Activated CD8-positive, alpha-beta T cell treated with anti-CD3 and anti-CD28 coated beads for 36 hours (primary cell): Measurements from ENCODE around the gene FCRL6. TPM values are rescaled to one million over a fixed set of nuclear protein-coding genes. Genes with fewer than 3 reads are reported as not detected.

Experiments used
- ATAC-seq: fragments of 200-7000 bp; cut with Tn5 transposase; one replicate; pipeline ENCODE4 v1.10.0; 2021; ENCODE audit warnings: mild to moderate bottlenecking, moderate library complexity
- CTCF ChIA-PET: fragments of 350-600 bp; sonication (Branson Sonifier 250); formaldehyde crosslinking; loops from one replicate; lab custom pipeline; 2021; ENCODE audit warnings: antibody characterized with exemption; lab: Charles Lee
- POLR2A ChIA-PET: fragments of 350-600 bp; sonication (Branson Sonifier 250); formaldehyde crosslinking; loops from one replicate; lab custom pipeline; 2021; ENCODE audit warnings: antibody characterized with exemption; lab: Charles Lee
- DNase-seq: peaks from one replicate; pipeline ENCODE4 v3.0.0-alpha.2; 2020
- H3K27ac Mint-ChIP-seq: one replicate; pipeline ENCODE4 v1.8.0; 2021; ENCODE audit warnings: mild to moderate bottlenecking, mixed read lengths
- H3K27me3 Mint-ChIP-seq: one replicate; pipeline ENCODE4 v1.8.0; 2021; ENCODE audit warnings: mixed read lengths
- H3K36me3 Mint-ChIP-seq: one replicate; pipeline ENCODE4 v1.8.0; 2021; ENCODE audit warnings: low read depth, mixed read lengths
- H3K4me1 Mint-ChIP-seq: one replicate; pipeline ENCODE4 v1.8.0; 2021; ENCODE audit warnings: low read depth, mixed read lengths
- H3K4me3 Mint-ChIP-seq: one replicate; pipeline ENCODE4 v1.8.0; 2021; ENCODE audit warnings: mild to moderate bottlenecking, moderate library complexity, mixed read lengths
- H3K9me3 Mint-ChIP-seq: one replicate; pipeline ENCODE4 v1.8.0; 2021; ENCODE audit warnings: mixed read lengths
- CTCF ChIP-seq: fragments of 200-600 bp; IDR thresholded peaks from one replicate; pipeline ENCODE4 v1.8.0; 2022; ENCODE audit warnings: antibody characterized with exemption, mild to moderate bottlenecking
- intact Hi-C: fragments of 100-400 bp; cut with micrococcal nuclease; formaldehyde crosslinking; loops from one replicate; pipeline ENCODE4 v1.10.0; 2022
- total RNA-seq, 2 experiments: library from RNA; stranded (reverse); gene quantifications; one replicate each; pipeline ENCODE4 v1.2.3, GENCODE V29; 2021

The FCRL6 gene
- total RNA-seq, 2 experiments from 2014 or later = 0.20 TPM; not detected in 1

- Mint-ChIP-seq H3K9me3 (no peaks in the 10 kb centered on the region), H3K27me3 (no peaks in the 10 kb centered on the region), H3K27ac (peak overlapping the region; percentile 48), H3K4me1 (peaks cover 12% of the 10 kb centered on the region), H3K36me3 (no peaks in the 10 kb centered on the region), H3K4me3 (no peak overlapping the region)
- no peak for TF ChIP-seq CTCF
- no peak for DNase-seq
- intact Hi-C loops = no loop called here
- ATAC-seq = no peak
- CTCF ChIA-PET = interaction anchor here (1.5 kb wide), 1 partner anchor 190 kb away, joined by 5 read pairs; no protein-coding TSS in a partner anchor
- POLR2A ChIA-PET = interaction anchor here (0.9 kb wide), 1 partner anchor 105 kb away, joined by 4 read pairs; no protein-coding TSS in a partner anchor
These were observed 15.3 kb downstream of the FCRL6 start for GRCh38 chr1:159817276-159818041.

- intact Hi-C loops = no loop called here
- peaks cover 32% of the 10 kb centered on the region for H3K4me1 Mint-ChIP-seq
- H3K27ac Mint-ChIP-seq = no peak overlapping the region
- TF ChIP-seq CTCF = no peak
- ChIA-PET POLR2A (no interaction called here), CTCF (interaction anchor here (0.9 to 1.5 kb wide), 5 partner anchors 19 to 186 kb away, joined by 3 to 4 read pairs (median 3); partner anchors contain the start of gene FCRL6)
- no peaks in the 10 kb centered on the region for H3K27me3 Mint-ChIP-seq
- peaks cover 3% of the 10 kb centered on the region for H3K36me3 Mint-ChIP-seq
- no peaks in the 10 kb centered on the region for H3K9me3 Mint-ChIP-seq
- ATAC-seq (no peak), DNase-seq (no peak)
- H3K4me3 Mint-ChIP-seq = no peak overlapping the region
These were observed 19.2 kb downstream of the FCRL6 start for GRCh38 chr1:159821171-159821867.

- H3K36me3 Mint-ChIP-seq = peaks cover 3% of the 10 kb centered on the region
- intact Hi-C loops = no loop called here
- TF ChIP-seq CTCF = no peak
- peaks cover 48% of the 10 kb centered on the region for H3K4me1 Mint-ChIP-seq
- H3K4me3 Mint-ChIP-seq = no peak overlapping the region
- H3K27me3 Mint-ChIP-seq = no peaks in the 10 kb centered on the region
- DNase-seq (no peak), ATAC-seq (no peak)
- H3K9me3 Mint-ChIP-seq = peaks cover 4% of the 10 kb centered on the region
- ChIA-PET POLR2A (no interaction called here), CTCF (interaction anchor here (1.2 to 1.4 kb wide), 3 partner anchors 10 to 24 kb away, joined by 3 to 6 read pairs (median 3); no protein-coding TSS in a partner anchor)
- no peak overlapping the region for H3K27ac Mint-ChIP-seq
These were observed 21.2 kb downstream of the FCRL6 start for GRCh38 chr1:159823406-159823805.

GRCh38 chr1:159825564-159825963 lies 23.4 kb downstream of the FCRL6 start:
- peaks cover 3% of the 10 kb centered on the region for H3K36me3 Mint-ChIP-seq
- intact Hi-C loops = no loop called here
- peaks cover 53% of the 10 kb centered on the region for H3K4me1 Mint-ChIP-seq
- peak overlapping the region; percentile 88 for H3K27ac Mint-ChIP-seq
- CTCF ChIA-PET = interaction anchor here (1.3 kb wide), 1 partner anchor 65 kb away, joined by 4 read pairs; no protein-coding TSS in a partner anchor
- H3K27me3 Mint-ChIP-seq = no peaks in the 10 kb centered on the region
- peaks cover 4% of the 10 kb centered on the region for H3K9me3 Mint-ChIP-seq
- no peak overlapping the region for H3K4me3 Mint-ChIP-seq
- TF ChIP-seq CTCF = no peak
- DNase-seq (no peak), ATAC-seq (peak; percentile 2)
- POLR2A ChIA-PET = interaction anchor here (2.1 kb wide), 1 partner anchor 97 kb away, joined by 10 read pairs; no protein-coding TSS in a partner anchor
